HEK293 (cell line): Measurements from ENCODE around the gene RAPGEF5.

ENCODE experiments used
- CTCF ChIA-PET: fragments of 350-600 bp; formaldehyde crosslinking; extraction: SDS; loops from one replicate; lab custom pipeline; 2021; ENCODE audit warnings: antibody characterized with exemption; lab: Yijun Ruan, JAX
- POLR2A ChIA-PET: fragments of 300-600 bp; formaldehyde crosslinking; extraction: SDS; loops from one replicate; lab custom pipeline; 2020; ENCODE audit warnings: antibody characterized with exemption, inconsistent platforms; lab: Yijun Ruan, JAX
- H3K27ac ChIP-seq: fragments of 200-500 bp; sonication (Bioruptor generic); 2 replicates; pipeline ENCODE4 v1.5.1; 2014; ENCODE audit warnings: low read depth, low read length, control low read depth, inconsistent platforms; ENCODE audit errors: extremely low read depth
- H3K36me3 ChIP-seq, 2 experiments: fragments of 200-500 bp in 1 of 2; sonication (Bioruptor generic) in 1 of 2; 1 replicate in 1 of 2; 2 replicates in 1 of 2; pipeline ENCODE4 v1.5.1; 2014 to 2017; ENCODE audit warnings: inconsistent platforms in 2 of 2, low read length in 2 of 2; ENCODE audit not compliant: control insufficient read depth in 2 of 2, insufficient read depth in 1 of 2
- H3K4me1 ChIP-seq: fragments of 200-500 bp; sonication (Bioruptor generic); 2 replicates; pipeline ENCODE4 v1.5.1; 2014; ENCODE audit warnings: mild to moderate bottlenecking, low read length, inconsistent platforms; ENCODE audit not compliant: control insufficient read depth, insufficient read depth
- H3K4me3 ChIP-seq: 2 replicates; pipeline ENCODE4 v1.5.1; 2011; ENCODE audit warnings: low read depth, mild to moderate bottlenecking, control low read depth, low read length, moderate library complexity
- H3K9me3 ChIP-seq: fragments of 200-500 bp; sonication (Bioruptor generic); 2 replicates; pipeline ENCODE4 v1.5.1; 2014; ENCODE audit warnings: low read depth, low read length, inconsistent platforms; ENCODE audit not compliant: control insufficient read depth, insufficient read depth
- AEBP2 ChIP-seq: fragments of 450-650 bp; formaldehyde crosslinking; IDR thresholded peaks from 2 replicates; pipeline ENCODE4 v1.5.1; 2016; ENCODE audit warnings: missing biosample characterization, missing genetic modification characterization, borderline replicate concordance
- HOXA7 ChIP-seq: sonication (generic); formaldehyde crosslinking; IDR thresholded peaks from 2 replicates; pipeline ENCODE4 v1.8.1; 2022; ENCODE audit warnings: missing genetic modification reagents, borderline replicate concordance
- PATZ1 ChIP-seq: fragments of 450-650 bp; formaldehyde crosslinking; IDR thresholded peaks from 2 replicates; pipeline ENCODE4 v1.5.1; 2016; ENCODE audit warnings: missing biosample characterization, missing genetic modification characterization
- PRDM1 ChIP-seq: fragments of 450-650 bp; formaldehyde crosslinking; IDR thresholded peaks from 2 replicates; pipeline ENCODE4; 2016; ENCODE audit warnings: missing biosample characterization, missing genetic modification characterization
- ZBTB17 ChIP-seq: fragments of 450-650 bp; formaldehyde crosslinking; IDR thresholded peaks from 2 replicates; pipeline ENCODE4 v1.5.1; 2016; ENCODE audit warnings: missing biosample characterization, missing genetic modification characterization
- ZEB2 ChIP-seq: fragments of 450-650 bp; formaldehyde crosslinking; IDR thresholded peaks from 2 replicates; pipeline ENCODE4 v1.5.1; 2016; ENCODE audit warnings: missing biosample characterization, missing genetic modification characterization
- ZNF132 ChIP-seq: fragments of 450-650 bp; formaldehyde crosslinking; IDR thresholded peaks from 2 replicates; pipeline ENCODE4 v1.5.1; 2017; ENCODE audit warnings: missing biosample characterization, missing genetic modification characterization, borderline replicate concordance
- ZNF157 ChIP-seq: fragments of 450-650 bp; formaldehyde crosslinking; IDR thresholded peaks from 2 replicates; pipeline ENCODE4 v1.5.1; 2016; ENCODE audit warnings: missing biosample characterization, missing genetic modification characterization
- ZNF211 ChIP-seq: fragments of 450-650 bp; formaldehyde crosslinking; IDR thresholded peaks from 2 replicates; pipeline ENCODE4 v1.5.1; 2016; ENCODE audit warnings: low read depth, missing biosample characterization, missing genetic modification characterization
- ZNF221 ChIP-seq: fragments of 450-650 bp; formaldehyde crosslinking; IDR thresholded peaks from 2 replicates; pipeline ENCODE4 v1.5.1; 2017; ENCODE audit warnings: missing biosample characterization, missing genetic modification characterization, borderline replicate concordance
- ZNF23 ChIP-seq: fragments of 450-650 bp; formaldehyde crosslinking; IDR thresholded peaks from 2 replicates; pipeline ENCODE4 v1.5.1; 2016; ENCODE audit warnings: missing biosample characterization, missing genetic modification characterization, borderline replicate concordance
- ZNF24 ChIP-seq: fragments of 450-650 bp; formaldehyde crosslinking; IDR thresholded peaks from 2 replicates; pipeline ENCODE4 v1.5.1; 2016; ENCODE audit warnings: missing biosample characterization, missing genetic modification characterization
- ZNF266 ChIP-seq: fragments of 450-650 bp; formaldehyde crosslinking; IDR thresholded peaks from 2 replicates; pipeline ENCODE4 v1.5.1; 2016; ENCODE audit warnings: missing biosample characterization, missing genetic modification characterization, low read depth
- ZNF274 ChIP-seq, 2 experiments: fragments of 200-500 bp in 1 of 2; fragments of 450-650 bp in 1 of 2; sonication (Bioruptor generic) in 1 of 2; formaldehyde crosslinking in 1 of 2; IDR thresholded peaks; 2 replicates each; pipeline versions ENCODE4 v1.5.1 to v1.6.1; 2014 to 2016; ENCODE audit warnings: borderline replicate concordance in 1 of 2, inconsistent platforms in 1 of 2, low read length in 1 of 2, missing biosample characterization in 1 of 2, missing genetic modification characterization in 1 of 2
- ZNF529 ChIP-seq: fragments of 450-650 bp; formaldehyde crosslinking; IDR thresholded peaks from 2 replicates; pipeline ENCODE4 v1.5.1; 2017; ENCODE audit warnings: missing genetic modification characterization, missing biosample characterization; ENCODE audit not compliant: insufficient replicate concordance
- ZNF530 ChIP-seq: fragments of 450-650 bp; formaldehyde crosslinking; IDR thresholded peaks from 2 replicates; pipeline ENCODE4 v1.5.1; 2016; ENCODE audit warnings: low read depth, missing biosample characterization, missing genetic modification characterization
- ZNF548 ChIP-seq: fragments of 450-650 bp; formaldehyde crosslinking; IDR thresholded peaks from 2 replicates; pipeline ENCODE4 v1.5.1; 2016; ENCODE audit warnings: missing biosample characterization, missing genetic modification characterization
- ZNF654 ChIP-seq: fragments of 450-650 bp; formaldehyde crosslinking; IDR thresholded peaks from 2 replicates; pipeline ENCODE4 v1.5.1; 2016; ENCODE audit warnings: low read depth, missing biosample characterization, missing genetic modification characterization
- ZNF747 ChIP-seq: fragments of 450-650 bp; formaldehyde crosslinking; IDR thresholded peaks from 2 replicates; pipeline ENCODE4 v1.5.1; 2016; ENCODE audit warnings: missing biosample characterization, missing genetic modification characterization
- ZNF777 ChIP-seq: fragments of 450-650 bp; formaldehyde crosslinking; IDR thresholded peaks from 2 replicates; pipeline ENCODE4 v1.5.1; 2017; ENCODE audit warnings: missing biosample characterization, missing genetic modification characterization, borderline replicate concordance
- TF ChIP-seq, protein P1 (sequence below): fragments of 450-650 bp; formaldehyde crosslinking; IDR thresholded peaks from 2 replicates; pipeline ENCODE4 v1.5.1; 2016; ENCODE audit warnings: missing biosample characterization, missing genetic modification characterization

The RAPGEF5 gene

DNA sequence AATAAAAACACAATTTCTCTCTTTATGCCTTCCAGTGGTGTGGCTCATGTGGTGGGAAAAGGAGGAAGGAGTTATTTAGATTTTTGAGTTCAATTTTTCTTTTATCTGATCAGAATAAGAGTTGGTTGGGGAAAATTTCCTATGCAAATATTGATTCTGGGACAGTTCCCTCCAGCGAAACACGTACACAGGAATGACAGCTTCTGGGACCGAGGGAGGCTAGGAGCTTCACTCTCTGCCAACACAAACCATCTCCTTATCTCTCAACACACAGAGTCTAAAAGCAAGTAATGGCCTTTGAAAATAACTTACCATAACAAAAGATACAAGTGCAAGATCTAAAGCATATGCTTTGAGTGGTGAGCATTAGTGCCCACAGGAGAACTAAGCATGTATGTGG lies 122.7 kb downstream of the RAPGEF5 start:
- H3K36me3 ChIP-seq = no peaks in the 10 kb centered on the region
- no peaks in the 10 kb centered on the region for H3K9me3 ChIP-seq
- no peak overlapping the region for H3K27ac ChIP-seq
- TF ChIP-seq, protein P1, sequence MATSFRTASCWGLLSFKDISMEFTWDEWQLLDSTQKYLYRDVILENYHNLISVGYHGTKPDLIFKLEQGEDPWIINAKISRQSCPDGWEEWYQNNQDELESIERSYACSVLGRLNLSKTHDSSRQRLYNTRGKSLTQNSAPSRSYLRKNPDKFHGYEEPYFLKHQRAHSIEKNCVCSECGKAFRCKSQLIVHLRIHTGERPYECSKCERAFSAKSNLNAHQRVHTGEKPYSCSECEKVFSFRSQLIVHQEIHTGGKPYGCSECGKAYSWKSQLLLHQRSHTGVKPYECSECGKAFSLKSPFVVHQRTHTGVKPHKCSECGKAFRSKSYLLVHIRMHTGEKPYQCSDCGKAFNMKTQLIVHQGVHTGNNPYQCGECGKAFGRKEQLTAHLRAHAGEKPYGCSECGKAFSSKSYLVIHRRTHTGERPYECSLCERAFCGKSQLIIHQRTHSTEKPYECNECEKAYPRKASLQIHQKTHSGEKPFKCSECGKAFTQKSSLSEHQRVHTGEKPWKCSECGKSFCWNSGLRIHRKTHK (tag by site-specific recombination) = no peak
- TF ChIP-seq HOXA7 = no peak
- no peak for TF ChIP-seq ZNF529
- TF ChIP-seq ZBTB17 = no peak
- TF ChIP-seq PRDM1 = no peak
- no peak for TF ChIP-seq PATZ1 (tag by site-specific recombination)
- no peak for TF ChIP-seq ZEB2 (tag by site-specific recombination)
- TF ChIP-seq ZNF132 (tag by site-specific recombination) = no peak
- TF ChIP-seq ZNF548 (tag by site-specific recombination) = no peak
- no peak for TF ChIP-seq ZNF211 (tag by site-specific recombination)
- TF ChIP-seq ZNF747 (tag by site-specific recombination) = no peak
- TF ChIP-seq ZNF157 (tag by site-specific recombination) = no peak
- TF ChIP-seq ZNF221 (tag by site-specific recombination) = no peak
- no peak for TF ChIP-seq AEBP2
- no peak for TF ChIP-seq ZNF24 (tag by site-specific recombination)
- no peak overlapping the region for H3K4me3 ChIP-seq
- CTCF ChIA-PET = no interaction called here
- POLR2A ChIA-PET = no interaction called here
- H3K4me1 ChIP-seq = peaks cover 6% of the 10 kb centered on the region; the same call in 1 of the 2 replicates

GRCh38 chr7:22231806-22232205 lies 125.1 kb downstream of the RAPGEF5 start:
- H3K9me3 ChIP-seq = no peaks in the 10 kb centered on the region
- no peak overlapping the region for H3K4me3 ChIP-seq
- peaks cover 6% of the 10 kb centered on the region; the same call in 1 of the 2 replicates for H3K4me1 ChIP-seq
- no peaks in the 10 kb centered on the region for H3K36me3 ChIP-seq
- no peak for TF ChIP-seq ZNF777
- no peak for TF ChIP-seq ZNF530 (tag by site-specific recombination)
- no peak for TF ChIP-seq ZNF548 (tag by site-specific recombination)
- TF ChIP-seq ZNF23 (tag by site-specific recombination) = no peak
- no peak for TF ChIP-seq ZNF266
- TF ChIP-seq ZNF157 (tag by site-specific recombination) = no peak
- no peak for TF ChIP-seq ZNF654 (tag by site-specific recombination)
- no peak for TF ChIP-seq ZNF274 (IDR thresholded peaks at IDR 0.05; ENCODE audit: low read length)
- no peak for TF ChIP-seq ZNF274 (tag by site-specific recombination; IDR thresholded peaks at IDR 0.05; ENCODE audit: borderline replicate concordance)
- H3K27ac ChIP-seq = no peak overlapping the region
- POLR2A ChIA-PET = no interaction called here
- CTCF ChIA-PET = no interaction called here
